Measurements from ENCODE around the gene ZC3H8.
"Not testable (repeated sequence)": the region's sequence is repeated elsewhere in the genome, so short reads cannot be mapped to it uniquely, and the experiment has no call there.

ZC3H8 gene

DNA sequence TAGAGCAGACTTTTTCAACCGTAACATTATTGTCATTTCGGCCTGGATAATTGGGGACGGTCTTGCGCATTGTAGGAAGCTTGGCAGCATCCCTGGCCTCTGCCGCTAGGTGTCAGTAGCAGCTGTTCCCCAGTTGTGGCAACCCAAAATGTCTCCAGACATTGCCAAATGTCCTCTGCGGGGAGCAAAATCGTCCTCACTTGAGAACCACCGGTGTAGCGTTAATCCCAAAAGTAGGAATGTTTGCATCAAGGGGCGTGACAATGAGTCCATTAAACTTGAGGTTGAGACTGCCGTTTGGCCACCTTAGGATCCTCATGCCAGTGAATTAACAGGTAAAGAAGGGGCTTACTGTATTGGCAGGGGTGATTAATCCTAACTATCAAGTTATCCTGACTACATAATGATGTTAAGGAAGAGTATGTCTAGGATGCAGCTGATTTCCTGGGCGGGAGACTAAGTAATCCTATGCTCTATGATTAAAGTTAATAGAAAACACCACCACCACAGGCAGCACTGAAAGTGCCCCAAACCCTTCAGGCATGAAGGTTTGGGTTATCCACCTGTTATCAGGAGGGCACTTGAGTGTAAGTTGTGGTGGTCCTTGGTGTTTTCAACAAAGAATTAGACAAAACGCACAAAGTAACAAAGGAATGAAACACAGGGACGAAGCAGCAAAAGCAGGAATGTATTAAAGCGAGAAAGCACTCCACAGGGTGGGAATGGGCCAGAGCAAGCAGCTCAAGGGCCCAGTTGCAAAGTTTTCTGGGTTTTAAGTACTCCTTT lies 4.9 kb upstream of the ZC3H8 start:
- DNase-seq: peak in 12 of 14 donors; percentile 39 to 69 (median 52)

DNA sequence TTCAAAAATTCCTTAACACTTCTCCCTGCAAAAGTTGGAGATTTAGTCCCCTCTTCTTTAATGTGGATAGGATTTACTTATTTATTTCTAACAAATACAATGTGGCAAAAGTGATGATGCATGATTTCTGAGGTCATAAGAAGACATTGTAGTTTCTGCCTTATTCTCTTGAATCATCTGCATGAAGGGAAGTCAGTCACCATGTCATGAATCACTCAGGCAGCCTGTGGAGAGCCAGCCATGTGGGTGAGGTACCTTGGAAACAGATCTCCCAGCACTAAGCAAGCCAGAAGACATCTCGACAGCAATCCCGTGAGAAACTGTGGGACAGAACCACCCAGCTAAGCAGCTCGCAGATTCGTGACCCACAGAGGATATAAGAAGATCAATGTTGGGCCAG lies 2.7 kb upstream of the ZC3H8 start:
- no peak for DNase-seq

DNA sequence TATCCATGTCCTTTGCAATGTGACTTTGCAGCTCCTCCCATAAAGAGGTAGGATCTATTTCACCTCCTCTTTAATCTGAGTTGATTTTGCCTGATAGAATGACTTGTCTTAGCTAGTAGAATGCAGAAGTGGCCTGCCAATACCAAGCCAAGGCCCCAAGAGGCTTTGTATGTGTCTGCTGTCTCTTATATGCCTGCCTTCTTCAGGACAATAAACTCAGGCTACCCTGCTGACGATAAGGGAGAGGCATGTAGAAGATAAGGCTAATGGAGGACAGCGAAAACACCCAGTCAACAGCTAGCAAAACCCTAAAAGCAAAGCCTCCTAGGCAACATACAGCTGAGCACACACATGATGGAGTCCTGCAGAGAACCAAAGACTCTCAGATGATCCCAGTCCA lies 1.8 kb upstream of the ZC3H8 start:
- no peak for DNase-seq

DNA sequence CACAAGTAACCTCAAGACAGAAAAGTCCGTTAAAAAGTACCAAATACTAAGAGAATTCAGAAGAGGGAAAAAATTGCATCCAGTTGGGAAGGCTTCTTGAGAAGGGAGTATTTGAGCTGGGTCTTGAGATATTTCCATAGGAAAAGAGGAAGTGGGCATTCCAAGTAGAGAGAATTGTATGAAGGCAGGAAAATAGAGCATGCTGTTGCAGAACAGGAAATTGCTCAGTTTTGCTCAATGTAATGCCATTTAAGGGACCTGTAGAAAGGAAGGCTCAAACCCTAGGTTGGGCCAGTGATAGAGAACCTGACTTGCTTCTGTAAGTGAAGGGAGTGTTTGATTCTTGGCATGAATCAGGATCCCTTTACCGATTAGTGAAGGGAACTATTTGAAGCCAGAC lies 1.0 kb upstream of the ZC3H8 start:
- DNase-seq: no peak

DNA sequence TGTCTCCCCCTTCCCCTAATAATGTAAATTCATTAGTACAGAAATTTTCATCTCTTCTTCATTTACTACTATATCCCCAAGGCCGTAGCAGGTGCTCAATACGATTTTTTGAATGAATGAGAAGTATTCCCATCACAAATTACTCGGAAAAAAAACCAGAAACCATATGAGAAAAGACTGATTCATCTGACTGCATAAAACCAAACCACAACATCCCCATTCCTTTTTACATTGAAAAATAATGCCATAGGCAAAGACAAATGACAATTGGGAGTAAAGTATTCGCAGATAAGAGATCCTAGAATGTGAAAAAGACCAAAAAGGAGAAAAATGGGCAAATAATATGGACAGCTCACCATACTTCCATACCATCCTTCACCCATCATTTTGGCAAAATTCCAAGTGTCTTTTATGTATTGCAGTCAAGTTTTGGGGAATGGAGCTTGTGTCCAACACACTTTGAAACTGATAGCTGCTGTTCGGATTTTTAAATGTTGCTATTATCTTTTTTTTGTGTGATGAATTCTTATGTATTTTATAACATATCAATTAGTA lies 1.5 kb downstream of the ZC3H8 start:
- DNase-seq: no peak

DNA sequence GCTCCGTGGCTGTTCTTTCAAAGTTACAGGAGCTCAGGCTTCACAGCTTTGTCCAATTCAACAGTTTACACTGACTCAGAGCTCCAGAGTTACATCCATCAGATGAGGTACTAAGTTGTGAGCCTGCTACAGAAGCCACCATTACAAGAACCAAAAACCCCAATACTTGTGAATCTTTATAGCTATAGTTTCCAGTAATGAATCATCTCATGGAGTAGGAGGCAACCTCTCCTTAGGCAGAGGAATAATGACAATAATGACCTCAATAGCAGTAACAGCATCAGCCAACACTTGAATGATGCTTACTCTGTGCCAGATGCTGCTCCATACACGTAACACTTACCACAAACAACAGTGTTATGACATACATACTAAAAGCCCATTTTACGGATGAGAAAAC lies 3.6 kb downstream of the ZC3H8 start:
- no peak for DNase-seq

DNA sequence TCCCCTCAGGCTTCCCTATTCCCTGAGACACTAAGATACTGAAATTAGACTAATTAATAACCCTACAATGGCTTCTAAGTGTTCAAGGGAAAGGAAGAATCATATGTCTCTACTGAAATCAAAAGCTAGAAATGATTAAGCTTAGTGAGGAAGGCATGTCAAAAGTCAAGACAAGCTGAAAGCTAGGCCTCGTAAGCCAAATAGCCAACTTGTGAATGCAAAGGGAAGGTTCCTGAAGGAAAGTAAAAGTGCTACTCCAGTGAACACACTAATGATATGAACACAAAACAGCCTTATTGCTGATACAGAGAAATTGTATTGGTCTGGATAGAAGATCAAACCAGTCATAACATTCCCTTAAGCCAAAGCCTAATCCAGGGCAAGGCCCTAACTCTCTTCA lies 10.0 kb downstream of the ZC3H8 start:
- DNase-seq: no peak

DNA sequence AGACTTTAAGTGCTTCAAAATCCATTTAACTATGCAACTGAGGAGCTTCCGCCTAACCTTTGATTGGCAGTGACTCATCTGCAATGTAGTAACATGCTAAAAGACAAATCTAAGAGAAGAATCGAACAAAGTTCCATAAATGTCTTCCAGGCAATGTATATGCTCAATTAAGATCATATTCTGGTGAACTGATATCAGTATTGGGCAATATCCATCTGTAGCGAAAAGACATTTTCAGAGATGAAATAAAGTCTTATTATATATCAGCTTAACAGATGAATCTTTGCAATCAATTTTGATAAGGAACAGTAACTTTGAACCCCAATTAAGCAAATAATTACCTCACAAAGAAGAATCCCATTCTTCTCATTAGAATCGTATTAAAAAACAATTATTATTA lies 11.6 kb downstream of the ZC3H8 start:
- no peak for DNase-seq

DNA sequence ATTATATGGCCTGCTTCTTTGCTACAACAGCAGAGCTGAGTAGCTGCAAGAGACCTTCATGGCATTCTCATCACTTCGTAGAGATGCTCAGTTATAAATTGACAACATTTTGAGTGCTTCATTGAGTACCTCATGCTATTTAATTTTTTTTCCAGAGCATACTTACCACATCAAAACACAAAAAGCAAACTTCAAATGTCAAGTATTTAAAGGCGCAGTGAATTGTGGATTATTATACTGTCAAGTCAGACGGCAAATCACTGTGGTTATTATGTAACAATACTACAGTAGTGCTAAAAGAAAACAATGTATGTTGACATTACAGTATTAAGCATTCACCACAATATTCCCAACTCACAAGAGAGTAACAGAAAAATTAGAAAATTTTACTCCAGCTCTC lies 12.5 kb downstream of the ZC3H8 start:
- no peak for DNase-seq

DNA sequence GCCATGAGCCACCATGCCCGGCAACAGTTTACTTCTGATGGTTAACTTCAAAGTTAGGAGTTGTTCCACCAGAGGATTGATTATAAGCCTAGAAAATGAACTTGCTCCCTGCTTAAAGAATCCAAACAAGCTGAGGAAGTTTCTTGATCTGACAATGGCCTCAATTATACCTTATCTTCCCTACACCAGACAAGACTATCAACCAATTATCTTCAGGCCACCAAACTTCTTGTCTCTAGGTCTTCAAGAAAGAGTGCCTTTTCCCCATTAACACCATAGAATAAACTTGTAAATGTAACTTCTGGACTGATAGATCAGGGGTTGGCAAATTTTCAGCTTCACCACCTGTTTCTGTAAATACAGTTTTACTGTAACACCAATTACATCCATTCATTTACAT lies 15.0 kb downstream of the ZC3H8 start:
- no peak for DNase-seq

DNA sequence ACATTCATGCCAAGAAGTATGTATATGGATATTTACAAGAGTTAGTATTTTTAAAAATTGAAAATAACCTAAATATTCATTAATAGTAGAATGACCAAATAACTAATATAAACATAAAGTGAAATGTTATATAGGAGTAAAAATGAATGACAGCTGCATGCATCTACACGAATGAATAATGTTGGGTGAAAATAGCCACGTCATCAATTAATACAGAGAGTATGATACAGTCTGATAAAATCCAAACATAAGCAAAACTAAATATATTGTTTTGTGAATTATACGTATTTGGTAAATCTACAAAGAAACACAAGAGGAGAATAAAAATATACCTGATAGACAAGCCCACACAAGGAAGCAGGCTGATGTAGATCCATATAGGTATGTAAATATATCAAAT lies 24.5 kb downstream of the ZC3H8 start:
- no peak for DNase-seq

DNA sequence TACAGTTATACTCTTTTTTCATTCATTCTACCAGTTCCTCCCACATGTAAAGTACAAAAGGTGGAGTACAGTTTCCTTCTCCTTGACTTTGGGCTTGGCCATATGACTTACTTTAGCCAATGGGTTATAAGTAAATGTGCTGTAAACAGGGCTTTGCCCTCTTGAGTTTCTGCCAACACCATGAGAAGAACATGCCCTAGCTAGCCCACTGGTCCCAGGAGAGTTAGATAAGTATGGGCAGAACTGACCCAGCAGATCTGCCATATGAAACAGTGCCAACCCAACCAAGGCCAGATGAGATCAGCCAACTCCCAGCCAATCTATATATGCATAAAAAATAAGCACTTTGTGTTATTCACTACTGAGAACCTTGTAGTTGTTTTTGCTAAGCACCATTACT lies 25.5 kb downstream of the ZC3H8 start:
- no peak for DNase-seq

DNA sequence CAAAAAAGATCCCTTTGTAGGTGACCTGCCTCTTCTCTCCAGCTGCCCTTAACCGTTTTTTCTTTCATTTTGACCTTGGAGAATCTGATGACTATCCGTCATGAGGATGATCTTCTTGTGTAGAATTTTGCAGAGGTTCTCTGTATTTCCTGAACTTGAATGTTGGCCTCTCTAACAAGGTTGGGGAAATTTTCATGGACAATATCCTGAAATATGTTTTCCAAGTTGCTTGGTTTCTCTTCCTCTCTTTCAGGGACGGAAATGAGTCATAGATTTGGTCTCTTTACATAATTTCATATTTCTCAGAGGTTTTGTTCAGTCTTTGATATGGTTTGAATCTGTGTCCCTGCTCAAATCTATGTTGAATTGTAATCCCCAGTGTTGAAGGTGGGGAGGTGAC lies 34.0 kb downstream of the ZC3H8 start:
- DNase-seq: no peak

DNA sequence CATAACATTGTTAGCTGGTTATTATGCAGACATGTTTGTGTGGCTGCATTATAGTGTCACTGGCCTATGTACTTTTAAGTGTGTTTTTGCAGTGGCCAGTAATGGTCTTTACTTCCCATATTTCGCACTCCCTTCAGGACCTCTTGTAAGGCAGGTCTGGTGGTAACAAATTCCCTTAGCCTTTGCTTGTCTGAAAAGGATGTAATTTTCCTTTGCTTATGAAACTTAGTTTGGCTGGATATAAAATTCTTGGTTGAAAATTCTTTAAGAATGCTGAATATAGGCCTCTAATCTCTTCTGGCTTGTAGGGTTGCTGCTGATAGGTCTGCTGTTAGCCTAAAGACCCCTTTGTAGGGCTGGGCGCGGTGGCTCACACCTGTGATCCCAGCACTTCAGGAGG lies 34.7 kb downstream of the ZC3H8 start:
- DNase-seq: no peak

DNA sequence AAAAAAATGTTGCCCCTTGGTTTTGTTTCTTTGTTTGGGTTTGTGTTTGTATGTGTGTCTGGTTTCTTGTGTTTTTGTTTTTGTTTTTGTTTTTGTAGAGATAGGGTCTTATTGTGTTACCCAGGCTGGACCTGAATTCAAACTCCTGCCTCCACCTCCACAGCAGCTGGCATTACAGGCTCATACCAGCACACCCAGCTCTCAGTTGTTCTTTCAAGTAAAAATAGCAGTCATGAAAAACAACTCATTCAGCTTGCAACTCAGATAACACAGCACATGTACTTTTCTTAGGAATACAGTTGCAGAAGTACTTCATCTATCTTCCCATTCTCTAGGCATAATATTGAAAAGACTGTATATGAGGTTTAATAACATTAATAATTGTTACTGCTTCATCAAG lies 37.0 kb downstream of the ZC3H8 start:
- no peak for DNase-seq

DNA sequence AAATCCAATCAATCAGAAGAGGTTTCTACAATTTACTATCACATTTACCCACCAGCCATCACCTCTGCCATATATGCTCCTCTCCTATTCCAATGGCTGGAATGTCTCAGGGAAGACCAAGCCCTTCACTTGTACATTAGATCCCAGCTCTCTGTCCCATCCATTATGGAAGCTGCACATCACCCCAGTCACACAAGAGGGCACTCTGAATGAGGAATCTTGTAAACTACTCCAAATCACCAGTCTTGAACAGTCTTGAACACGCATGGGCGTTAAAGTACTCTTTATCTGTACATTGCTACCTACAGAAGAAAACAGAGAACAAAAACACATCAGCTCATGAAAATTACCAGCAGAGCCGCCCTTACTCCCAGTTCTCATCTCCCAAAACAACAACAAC lies 38.7 kb downstream of the ZC3H8 start:
- no peak for DNase-seq

DNA sequence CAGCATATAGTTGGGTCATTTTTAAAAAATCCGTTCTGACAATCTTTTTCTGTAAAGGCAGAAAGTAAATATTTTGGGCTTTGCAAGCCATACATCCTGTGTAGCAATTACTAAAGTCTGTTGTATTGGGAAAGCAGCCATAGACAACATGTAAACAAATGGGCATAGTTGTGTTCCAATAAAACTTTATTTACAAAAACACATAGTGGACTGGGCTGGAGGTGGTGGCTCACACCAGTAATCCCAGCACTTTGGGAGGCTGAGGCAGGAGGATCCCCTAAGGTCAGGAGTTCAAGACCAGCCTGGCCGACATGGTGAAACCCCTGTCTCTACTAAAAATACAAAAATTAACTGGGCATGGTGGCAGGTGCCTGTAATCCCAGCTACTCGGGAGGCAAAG lies 46.9 kb downstream of the ZC3H8 start:
- not testable (repeated sequence) for DNase-seq

DNA sequence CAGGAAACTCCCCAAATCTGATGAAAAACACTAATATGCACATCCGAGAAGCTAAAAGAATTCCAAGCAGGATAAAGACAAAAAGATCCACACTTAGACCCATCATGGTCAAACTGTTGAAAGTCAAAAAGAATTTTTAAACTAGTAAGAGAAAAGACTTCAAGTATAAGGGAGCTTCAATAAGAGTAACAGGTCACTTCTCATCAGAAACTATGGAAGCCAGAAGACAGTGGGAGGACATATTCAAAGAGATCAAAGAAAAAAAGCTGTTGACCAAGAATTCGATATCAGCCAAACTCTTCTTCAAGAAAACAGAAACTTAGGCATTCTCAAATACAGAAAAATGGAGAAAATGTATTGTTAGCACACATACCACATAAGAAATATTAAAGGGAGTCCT lies 50.4 kb downstream of the ZC3H8 start:
- no peak for DNase-seq

DNA sequence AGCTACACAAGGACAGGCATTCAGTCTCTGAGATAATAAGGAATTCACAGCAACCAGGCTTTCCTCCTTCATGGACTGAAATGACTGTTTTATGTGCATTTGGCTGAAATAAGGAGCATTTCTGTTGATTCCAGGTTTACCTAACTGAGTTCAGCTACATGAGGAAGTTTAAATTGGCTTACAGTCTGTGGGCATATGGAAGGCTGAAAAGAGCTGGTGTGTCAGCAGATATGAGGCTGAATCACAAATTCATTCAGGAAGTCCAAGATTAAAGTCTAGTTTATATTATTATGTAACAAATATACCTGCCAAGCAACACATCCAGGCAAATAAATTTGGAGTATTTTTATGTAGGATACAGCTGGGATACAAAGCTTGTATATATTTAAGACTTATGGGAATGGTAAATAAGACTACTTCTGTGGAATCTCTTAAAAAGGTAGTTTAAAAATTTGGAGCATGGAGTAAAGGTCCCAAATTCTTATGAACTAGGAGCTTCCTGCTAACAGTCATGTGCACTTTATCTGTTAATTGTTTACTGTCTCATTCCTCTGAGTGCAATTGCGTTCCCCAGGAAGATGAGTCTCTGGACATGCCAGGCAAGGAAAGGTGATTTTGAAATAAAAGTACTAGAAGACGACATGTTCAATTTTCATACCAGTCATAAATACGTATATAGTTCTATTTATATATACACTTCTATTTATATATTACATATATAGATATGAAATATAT lies 53.0 kb downstream of the ZC3H8 start:
- DNase-seq: no peak

DNA sequence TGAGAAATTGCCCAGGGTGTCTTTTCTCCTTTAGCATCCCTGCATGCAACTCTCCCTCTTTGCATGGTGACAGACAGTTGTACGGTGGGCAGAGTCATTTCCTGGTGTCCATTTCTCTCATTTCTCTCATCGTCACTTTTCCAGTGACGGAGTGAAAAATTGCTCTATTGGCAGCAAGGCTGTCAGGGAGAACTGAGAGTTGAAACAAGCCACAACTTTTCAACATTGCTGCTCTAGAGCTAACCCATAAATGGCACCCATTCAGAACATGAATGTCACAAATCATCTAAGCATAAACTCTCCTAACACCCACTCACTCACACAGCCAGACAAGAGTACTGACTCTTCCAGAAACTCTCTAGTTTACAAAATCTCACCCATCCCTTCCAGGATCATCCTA lies 55.7 kb downstream of the ZC3H8 start:
- no peak for DNase-seq

DNA sequence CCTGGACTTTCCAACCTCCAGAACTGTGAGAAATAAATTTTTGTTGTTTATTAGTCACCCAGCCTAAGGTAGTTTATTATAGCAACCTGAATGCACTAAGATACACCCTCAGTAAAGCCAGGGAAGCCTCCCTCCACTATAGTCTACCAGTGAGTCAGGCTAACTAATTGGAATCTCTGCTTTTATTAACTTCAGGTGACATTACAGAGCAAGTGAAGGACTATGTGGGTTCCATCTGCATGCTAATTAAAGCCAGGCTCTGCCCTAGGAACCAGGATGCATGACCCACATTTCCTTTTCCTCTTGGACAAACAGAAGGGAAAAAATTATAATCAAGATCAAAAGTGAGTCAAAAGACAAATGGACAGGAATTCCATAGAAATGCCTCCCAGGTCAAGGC lies 56.1 kb downstream of the ZC3H8 start:
- no peak for DNase-seq

DNA sequence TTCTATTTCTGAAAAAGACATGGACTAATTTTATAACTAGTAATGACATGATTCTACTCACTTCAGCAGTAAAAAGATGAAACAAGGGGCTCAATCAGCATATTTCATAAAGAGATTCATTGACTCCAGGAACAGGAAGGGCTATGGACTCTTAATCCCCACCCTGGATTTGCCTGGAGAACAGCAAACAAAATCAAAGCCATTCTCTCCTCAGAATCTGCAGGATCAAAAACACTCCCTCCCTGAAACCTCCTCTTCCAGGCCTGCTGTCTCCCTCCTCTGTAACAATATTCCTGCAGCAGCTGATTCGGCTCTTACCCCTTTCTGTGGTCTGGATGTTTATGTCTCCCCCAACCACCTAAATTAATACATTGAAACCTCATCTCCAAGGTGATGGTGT lies 57.0 kb downstream of the ZC3H8 start:
- DNase-seq: no peak

DNA sequence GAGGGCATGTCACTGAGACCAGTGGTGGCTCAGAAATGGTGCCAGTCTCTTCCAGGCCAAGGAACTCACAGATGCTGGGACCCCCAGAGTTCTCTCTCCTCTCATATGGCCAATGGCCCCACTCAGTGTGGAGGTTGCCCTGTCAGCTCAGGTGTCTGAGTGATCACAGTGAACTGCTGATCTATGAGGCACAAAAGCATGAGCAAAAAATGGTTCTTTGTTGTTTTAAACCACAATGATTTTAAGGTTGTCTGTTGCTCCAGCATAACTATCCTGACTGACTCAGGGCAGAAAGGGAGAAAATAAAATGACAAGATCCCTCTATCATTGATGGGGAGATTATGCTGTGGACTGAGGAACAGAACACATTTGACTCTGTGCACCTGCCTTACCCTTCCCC lies 58.9 kb downstream of the ZC3H8 start:
- DNase-seq: no peak

DNA sequence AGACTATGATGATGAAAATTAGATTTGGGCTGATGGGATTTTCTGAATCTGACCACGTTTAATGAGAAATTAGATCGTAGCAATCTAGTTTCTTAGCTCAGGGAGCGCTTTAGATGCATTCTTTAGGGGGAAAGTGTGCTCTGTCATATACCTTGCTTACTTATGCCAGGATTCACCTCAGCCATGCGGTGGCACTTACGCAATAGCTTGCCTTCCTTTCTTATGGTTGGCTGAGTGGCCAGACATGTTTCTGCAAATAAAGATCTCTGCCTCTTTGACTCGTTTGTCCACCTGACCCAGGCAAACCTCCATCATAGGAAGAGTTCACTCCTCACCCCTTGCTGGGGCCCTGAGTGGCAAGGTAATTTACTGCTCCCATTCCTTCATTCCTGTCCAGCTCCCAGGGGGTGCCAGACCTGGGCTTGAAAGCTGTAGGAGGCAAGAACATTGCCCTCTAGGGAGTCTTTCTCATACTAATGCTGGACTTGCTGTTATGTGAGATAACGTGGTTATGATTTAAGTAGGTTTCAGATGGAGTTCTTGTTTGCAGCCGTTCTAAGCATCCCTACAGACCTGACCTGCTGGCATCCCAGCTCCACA lies 59.6 kb downstream of the ZC3H8 start:
- DNase-seq: no peak

All from C1 segment of cervical spinal cord (tissue), 14 donors.